Fibroblast of lung (primary cell): ENCODE data around the gene ATXN7L2.

Experiments
- EZH2 ChIP-seq: IDR thresholded peaks from 2 replicates; pipeline ENCODE4 v1.5.1; 2012; ENCODE audit warnings: low read length, control low read depth, mild to moderate bottlenecking; ENCODE audit errors: missing control alignments
- TF ChIP-seq, protein P1 (sequence below), 2 donors: IDR thresholded peaks in 1 of 2; conservative IDR thresholded peaks in 1 of 2; 1 replicate in 1 of 2; 2 replicates in 1 of 2; pipeline ENCODE4 v1.5.1; 2011 to 2012; ENCODE audit warnings: low read length in 2 of 2, control low read depth in 1 of 2, inconsistent platforms in 1 of 2, low read depth in 1 of 2, mild to moderate bottlenecking in 1 of 2

DNA sequence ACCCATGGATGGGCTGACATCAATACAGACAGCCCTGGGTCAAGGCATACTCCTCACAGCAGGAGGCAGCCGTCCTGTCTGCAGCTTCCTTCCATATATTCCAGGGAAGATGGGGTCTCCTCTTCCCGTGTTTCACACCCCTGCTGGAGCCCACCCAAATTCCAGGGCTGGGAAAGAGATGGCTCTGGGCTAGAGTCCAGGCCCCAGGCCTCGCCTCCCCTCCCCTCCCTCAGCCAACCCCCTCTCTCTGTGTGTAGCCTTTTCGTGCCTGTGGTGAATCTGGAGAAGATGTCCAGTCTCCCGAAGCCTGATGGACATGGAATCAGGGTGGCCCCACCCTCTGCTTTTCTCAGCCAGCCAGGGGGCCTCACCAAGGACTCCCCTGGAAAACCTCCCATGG, 3.6 kb downstream of the ATXN7L2 start:
- TF ChIP-seq, protein P1, sequence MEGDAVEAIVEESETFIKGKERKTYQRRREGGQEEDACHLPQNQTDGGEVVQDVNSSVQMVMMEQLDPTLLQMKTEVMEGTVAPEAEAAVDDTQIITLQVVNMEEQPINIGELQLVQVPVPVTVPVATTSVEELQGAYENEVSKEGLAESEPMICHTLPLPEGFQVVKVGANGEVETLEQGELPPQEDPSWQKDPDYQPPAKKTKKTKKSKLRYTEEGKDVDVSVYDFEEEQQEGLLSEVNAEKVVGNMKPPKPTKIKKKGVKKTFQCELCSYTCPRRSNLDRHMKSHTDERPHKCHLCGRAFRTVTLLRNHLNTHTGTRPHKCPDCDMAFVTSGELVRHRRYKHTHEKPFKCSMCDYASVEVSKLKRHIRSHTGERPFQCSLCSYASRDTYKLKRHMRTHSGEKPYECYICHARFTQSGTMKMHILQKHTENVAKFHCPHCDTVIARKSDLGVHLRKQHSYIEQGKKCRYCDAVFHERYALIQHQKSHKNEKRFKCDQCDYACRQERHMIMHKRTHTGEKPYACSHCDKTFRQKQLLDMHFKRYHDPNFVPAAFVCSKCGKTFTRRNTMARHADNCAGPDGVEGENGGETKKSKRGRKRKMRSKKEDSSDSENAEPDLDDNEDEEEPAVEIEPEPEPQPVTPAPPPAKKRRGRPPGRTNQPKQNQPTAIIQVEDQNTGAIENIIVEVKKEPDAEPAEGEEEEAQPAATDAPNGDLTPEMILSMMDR (conservative IDR thresholded peaks at IDR 0.05 in 1 of 2, IDR thresholded peaks at IDR 0.05 in 1 of 2; ENCODE audit: low read depth in 1 of 2, low read length in 2 of 2), result no peak
- TF ChIP-seq EZH2, result no peak
